Right ventricle myocardium superior (tissue), 1 donor: ENCODE measurements around the gene SMG1. TPM values are rescaled to one million over a fixed set of nuclear protein-coding genes. Genes with fewer than 3 reads are reported as not detected.

Experiments
- ATAC-seq: fragments of 200-7000 bp; cut with Tn5 transposase; one replicate; pipeline ENCODE4 v1.9.1; 2020; ENCODE audit warnings: mild to moderate bottlenecking; ENCODE audit not compliant: poor library complexity
- DNase-seq: peaks from one replicate; pipeline ENCODE4 v3.0.0-alpha.2; 2020
- intact Hi-C: fragments of 100-400 bp; cut with DNase I; formaldehyde crosslinking; loops from one replicate; pipeline ENCODE4 v1.11.2; 2022
- total RNA-seq: library from RNA; stranded (reverse); fragmentation: NEBNext Ultra II Directional; extraction: Animal tissue kit (Norgen Biotek cat#: 25700); gene quantifications from one replicate; pipeline ENCODE4 v1.2.1, GENCODE V29; 2021
- donor health status: DM: no; HTN: yes; CAD: no; lungs with severe emphysema.

The SMG1 gene
- total RNA-seq, 1 donor from 2014 or later = 39.3 TPM

DNA sequence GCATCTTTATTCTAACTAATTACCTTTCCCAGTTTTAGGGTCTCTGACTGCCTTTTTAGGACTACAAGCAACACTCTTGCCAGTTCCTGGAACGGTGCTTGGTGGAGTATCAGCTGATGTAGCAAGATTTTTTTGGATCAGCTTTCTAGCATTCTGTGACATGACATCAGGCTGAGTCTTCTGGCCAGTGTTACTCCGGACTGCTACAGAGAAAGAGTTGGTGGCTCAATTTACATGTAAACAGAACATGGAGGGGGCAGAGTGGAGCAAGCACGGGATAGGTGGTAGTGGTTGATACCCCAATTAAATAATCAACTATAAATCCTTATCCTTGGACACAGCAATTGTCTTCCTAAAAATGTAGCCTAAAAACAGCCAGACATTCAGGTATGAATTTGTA lies 114.3 kb downstream of the SMG1 start:
- ATAC-seq (no peak), DNase-seq (no peak)
- intact Hi-C loops = no loop called here

DNA sequence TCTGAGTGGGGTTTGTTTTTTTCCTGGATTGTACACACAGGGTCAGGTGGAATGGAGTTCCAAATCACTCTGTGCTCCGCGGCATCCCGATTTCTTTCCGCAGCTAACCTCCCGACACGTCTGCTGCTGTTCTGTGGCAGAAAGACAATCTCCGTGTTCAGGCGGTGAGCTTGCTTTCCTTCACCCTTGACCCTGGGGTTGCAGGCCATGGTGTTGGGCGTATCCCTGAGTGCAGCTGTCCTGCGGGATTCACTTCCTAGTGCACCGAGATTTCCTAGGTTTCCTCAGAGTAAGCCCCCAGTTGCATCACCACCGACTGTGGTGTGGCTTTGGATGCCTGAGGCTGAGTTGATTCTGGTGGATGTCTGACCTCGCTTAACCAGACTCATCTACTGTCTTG lies 117.0 kb downstream of the SMG1 start:
- intact Hi-C loops = no loop called here
- DNase-seq = no peak
- no peak for ATAC-seq

DNA sequence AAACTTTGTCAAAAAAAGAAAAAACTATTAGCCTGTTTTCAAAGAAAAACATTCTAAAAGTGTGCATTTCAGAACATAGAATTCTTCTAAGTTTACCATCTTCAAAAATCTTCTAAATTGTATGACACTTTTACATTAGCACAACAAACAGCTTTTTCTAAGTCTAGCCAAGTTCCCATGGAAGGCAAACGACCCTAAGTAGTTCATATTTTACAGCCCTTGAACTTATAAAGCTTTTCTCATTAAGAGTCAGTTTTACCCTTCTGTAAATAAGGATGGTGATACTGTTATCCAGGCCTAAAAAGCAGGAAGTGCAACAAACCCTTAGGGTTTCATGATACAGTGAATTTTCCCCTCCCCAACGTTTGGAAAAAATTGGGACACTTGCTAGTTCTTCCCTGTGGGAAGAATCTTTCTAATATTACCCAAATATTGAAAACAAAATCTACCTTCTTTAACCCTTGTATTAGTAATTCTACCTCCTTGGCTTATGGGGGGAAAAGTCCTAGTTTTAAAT lies 120.9 kb downstream of the SMG1 start:
- no peak for DNase-seq
- ATAC-seq = no peak
- intact Hi-C loops = no loop called here

DNA sequence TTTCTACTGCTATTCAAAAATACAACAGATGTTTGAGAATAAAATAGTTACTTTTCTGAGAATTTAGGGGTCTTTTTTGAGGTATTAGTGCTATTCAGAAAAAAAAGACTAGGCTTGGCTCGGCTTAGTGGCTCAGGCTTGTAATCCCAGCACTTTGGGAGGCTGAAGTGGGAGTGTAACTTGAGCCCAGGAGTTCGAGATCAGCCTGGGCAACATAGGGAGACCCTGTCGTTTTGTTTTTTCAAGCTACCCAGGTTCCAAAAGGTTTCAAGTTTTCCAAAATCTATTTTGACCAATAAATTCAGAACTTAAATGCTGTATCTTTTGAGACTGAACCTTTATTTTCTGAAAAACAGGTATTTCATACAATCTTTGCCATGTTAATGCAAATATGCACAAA lies 121.7 kb downstream of the SMG1 start:
- no peak for ATAC-seq
- intact Hi-C loops = no loop called here

DNA sequence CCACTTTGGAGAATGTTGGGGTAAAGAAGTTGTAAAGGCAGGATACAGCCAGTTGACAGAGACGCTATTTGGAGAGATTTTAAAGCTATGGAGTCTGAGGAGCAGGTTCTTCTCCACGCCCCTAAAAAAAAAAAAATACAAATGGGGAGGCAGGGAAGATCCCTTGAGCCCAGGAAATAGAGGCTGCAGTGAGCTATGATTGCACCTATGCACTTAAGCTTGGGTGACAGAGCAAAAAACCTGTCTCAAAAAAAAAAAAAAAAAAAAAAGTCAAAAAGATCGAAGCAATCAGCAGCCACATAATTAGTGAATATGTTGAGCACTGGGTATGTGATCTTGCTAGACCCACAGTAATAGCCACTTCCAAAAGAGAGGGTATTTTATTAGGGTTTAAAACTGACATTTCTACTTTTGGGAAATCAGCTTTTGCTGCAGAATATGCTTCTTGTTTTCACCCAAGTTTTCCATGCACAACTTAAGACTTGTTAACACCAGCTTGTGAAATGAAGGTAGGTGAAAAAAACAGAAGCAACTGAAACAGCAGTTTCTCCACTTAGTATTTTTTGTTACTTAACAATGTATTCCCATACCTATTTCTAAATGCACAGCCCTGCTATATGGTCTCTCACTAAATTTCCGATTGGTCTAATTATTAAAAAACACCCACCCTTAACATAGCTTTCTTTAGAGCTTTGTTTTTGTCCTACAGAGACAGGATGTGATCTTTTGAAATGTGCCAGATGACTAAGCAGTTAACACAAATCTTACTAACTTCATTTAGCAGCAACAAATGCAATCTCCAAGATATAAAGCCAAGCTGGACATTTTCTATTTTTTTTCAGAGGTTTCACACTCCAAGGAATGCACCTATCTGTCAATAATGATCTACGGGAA lies 122.4 kb downstream of the SMG1 start:
- DNase-seq (no peak), ATAC-seq (no peak)
- intact Hi-C loops = no loop called here

More for the DNA sequence above, 121.7 kb downstream of the SMG1 start:
- DNase-seq = no peak

DNA sequence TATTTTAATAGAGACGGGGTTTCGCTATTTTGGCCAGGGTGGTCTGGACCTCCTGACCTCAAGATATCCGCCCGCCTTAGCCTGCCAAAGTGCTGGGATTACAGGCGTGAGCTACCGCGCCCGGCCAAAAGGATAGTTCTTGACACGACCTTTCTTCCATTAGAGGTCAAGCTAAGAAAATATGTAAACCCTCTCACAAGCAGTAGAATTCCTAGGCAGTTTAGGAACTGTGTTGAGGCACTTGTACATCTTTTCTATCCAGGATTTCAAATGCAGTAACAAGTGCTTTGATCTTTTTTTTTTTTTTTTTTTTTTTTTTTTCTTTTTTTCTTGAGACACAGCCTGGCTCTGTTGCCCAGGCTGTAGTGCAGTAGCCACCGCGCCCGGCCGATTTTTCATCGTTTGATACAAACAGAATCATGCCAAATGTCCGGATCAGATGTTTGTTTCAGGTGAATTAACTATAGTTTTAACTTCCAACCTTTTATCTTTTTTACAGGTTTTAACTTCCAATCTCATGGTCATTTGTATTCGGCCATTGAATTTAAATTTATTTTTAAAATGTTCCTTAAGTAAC lies 123.4 kb downstream of the SMG1 start:
- no peak for ATAC-seq
- intact Hi-C loops = no loop called here
- no peak for DNase-seq

DNA sequence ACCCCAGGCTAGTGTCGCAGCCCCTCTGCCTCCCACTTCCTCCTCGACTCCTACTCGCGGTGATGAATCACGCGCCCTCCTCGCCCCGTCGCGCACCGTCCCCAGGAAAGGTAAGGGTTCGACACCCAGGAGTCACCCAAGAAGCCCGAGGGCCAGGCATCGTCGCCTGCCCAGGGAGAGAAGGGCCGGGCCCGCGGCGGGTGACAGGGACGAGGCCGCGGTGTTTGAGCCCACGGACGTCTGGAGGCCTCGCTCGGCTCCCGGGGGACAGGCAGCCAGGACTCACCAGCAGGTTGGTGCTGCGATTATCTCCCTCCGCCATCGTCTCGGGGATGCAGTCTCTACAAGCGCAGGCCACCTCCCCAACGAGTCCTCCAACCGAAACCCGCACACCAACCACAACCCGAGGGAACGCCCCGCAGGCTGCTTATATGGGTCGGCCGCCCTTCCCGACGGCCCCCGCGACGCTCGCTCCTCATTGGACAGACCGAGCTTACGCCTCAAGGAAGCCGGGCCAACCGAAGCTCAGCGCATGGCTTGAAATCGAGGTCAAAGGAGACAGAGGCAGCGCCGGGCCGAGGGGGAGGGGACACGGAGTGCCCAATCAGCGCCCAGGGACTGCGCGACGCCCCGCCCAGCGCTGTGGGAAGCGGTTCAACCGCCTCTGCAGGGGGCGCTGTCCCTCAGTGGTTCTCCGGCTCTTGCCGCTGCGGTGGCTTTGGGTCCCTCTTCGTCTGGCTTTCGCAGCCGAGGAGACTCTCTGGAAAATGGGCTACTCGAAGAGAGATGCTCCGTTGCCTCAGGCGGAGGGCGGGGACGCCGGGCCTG lies 124.8 kb downstream of the SMG1 start, which contains the start of gene ARL6IP1:
Gene ARL6IP1 (minus strand): TSS at position 405 of the 828 bp plus-strand sequence. CDS start 83 bp downstream, at position 322.
- intact Hi-C loops = no loop called here
- ATAC-seq (peak; percentile 99), DNase-seq (peak; percentile 100)

DNA sequence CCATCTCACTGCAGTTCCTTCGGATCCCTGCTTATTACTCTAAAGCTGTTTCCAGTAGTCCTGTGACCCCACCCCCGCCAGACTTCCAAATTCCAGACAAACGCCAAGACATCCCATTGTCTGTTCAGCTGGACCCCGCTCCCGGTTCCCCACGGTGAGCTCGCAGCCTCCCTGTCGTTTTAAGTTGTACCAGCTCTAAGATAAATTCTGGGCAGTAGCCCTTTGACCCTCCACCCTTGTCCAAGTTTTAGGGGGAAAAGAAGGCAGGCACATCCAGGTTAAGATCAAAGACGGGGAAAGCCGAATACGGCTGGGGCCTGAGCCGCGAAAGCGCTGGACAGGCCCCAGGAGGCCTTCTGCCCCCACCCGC lies 125.4 kb downstream of the SMG1 start:
- ATAC-seq (peak; percentile 15), DNase-seq (no peak)
- intact Hi-C loops = no loop called here

DNA sequence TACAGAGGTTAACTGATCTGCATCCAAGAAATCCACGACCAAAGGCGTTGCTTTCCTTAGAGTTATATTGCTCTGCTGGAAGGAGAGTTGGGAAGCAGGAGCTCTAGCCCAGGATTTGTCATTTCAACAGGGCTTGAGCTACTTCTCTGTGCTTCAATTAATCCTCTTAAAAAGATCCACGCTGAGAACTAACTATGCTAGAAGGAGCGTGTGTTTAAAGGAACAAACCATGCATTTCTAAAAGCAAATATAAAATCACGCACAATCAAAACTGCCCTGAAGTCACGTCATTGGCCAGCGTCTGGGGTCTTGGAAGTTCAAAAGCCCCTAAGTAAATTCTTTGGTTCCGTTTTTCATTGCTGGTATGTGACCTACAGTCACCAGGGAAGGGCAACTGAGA lies 125.9 kb downstream of the SMG1 start:
- intact Hi-C loops = no loop called here
- ATAC-seq (no peak), DNase-seq (no peak)

DNA sequence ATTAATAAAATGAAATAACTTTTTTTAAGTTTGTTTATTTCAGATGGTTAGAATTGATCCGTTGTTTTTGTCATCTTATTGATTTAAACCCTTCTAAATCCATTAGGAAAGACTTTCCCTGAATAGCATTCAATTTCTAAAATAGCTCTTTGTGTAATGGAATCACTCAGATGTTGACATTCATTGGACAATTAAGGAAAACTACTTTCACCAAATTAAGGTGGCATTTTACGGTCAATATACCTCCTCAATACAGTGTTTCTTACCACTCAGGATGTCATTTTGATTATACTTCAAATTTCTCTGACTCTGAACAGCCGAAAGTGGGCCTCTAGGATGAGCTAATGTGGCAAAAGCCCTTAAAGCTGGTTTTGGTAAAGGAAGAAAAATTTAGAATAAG lies 126.7 kb downstream of the SMG1 start:
- intact Hi-C loops = no loop called here
- DNase-seq (no peak), ATAC-seq (no peak)

DNA sequence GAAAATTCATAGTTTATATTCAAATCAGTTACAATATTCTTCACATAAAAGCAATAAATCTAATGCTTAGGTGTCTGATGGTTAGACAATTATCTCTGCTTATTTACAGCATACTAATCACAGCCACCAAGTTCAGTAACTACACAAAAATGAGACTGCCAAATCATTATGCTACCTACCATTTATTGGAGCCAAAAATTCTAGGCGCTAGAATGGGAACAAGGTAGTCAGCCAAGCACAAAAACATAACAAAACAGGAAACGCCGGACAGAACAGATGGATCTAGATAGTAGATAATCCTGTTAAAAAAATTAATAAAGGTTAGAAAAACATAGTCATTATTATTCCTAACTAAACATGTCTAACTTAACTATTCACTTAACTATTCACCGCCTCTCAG lies 128.5 kb downstream of the SMG1 start:
- no peak for ATAC-seq
- intact Hi-C loops = no loop called here
- DNase-seq = no peak

DNA sequence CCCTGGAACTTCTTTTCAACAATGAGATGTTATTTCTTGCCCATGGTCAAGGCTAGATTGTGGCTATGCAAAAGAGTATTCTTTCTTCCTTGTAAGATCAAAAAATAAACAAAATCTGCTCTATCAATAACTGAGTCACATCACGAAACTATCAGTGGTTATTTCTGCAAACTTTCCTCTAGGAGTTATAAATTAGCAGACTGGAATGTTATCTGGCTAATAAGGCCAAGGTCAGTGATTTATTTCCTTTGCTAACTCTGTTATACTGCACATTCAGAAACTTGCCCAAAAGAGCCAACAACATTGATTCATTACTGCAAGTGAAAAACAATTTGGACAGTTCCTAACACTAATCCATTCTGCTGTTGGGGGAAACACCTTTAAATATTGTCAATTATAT lies 129.8 kb downstream of the SMG1 start:
- intact Hi-C loops = no loop called here
- ATAC-seq = no peak
- DNase-seq = no peak

DNA sequence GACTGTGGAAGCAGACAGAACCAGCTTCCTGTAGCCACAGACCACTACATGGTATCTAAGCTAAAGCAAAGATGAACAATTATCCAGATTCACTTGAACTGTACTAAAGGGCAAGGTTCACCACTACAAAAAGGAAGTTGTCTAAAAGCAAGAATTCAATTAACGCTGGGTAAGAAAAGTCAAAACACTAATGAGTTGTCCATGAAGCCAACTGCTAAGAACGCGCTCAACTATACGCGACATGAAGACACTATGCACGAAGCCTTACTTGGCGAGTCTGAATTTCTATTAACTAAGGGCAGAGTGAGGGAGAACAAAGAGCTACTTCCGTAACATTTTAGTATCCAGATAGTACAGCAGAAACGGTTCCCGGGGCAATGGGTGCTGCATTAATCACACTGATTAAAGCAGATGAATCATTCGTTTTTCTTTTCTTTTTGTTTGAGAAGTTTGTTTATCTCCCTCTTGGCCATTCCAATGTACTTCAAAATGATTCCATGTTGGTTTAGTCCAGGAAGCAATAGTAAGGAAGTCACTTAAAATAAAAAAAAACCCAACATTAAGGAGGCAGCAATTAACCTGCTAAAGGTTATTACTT lies 133.3 kb downstream of the SMG1 start:
- no peak for DNase-seq
- no peak for ATAC-seq
- intact Hi-C loops = no loop called here

DNA sequence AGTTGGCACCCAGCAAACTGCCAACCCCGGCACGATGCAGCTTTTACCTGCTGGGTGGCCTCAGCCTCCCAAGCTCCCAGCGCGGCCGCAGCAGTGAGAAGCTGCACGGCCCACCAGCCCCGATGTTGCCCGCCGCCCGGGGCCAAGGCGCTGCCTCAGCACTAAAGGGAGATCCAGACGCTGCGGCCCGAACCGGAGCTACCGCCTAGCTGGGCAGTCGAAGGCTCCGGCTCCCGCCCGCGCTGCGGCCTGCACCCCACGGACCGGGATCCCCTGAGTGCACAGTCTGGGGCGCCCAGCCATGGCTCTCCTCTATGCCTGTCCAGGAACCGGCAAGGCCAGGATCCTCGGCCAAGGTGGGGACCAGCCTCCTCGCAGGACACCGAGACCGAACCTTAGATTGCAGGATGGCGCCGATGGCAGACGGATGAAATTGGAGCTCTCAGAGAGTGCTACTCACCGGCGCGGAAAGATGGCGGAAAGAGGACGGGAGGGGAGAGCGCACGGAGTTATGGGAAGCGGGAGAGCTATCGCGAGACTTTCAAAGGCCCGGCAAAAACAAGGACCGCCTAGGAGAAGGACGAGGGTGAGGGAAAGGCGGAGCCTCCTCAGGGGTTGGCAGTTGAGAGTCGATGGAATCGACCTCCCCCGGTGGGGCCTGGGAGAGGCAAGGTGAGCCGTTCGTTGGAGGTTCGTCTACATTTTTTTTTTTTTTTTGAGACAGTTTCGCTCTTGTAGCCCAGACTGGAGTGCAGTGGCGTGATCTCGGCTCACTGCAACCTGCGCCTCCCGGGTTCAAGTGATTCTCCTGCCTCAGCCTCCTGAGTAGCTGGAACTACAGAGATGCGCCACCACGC lies 136.1 kb downstream of the SMG1 start, which contains the start of gene RPS15A:
Gene RPS15A (minus strand): TSS at position 485 of the 857 bp plus-strand sequence. CDS start 1,221 bp downstream, outside the sequence.
- intact Hi-C loops = no loop called here
- peak; percentile 95 for DNase-seq

DNA sequence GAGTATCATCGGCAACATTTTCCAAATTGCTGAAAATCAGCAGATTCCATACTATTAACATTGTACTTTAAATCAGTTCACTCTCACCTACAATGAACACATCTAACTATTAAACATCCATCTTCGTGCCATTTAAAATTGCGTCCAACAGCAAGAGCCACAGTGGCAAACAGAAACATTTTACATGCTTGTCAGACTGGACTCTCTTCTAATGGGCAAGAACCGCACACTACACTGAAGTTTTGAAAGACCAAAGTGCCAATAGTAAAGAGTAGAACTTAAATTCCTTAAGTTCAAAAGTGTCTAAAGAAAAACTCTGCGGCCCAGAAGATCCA lies 136.7 kb downstream of the SMG1 start:
- ATAC-seq = no peak
- no peak for DNase-seq
- intact Hi-C loops = no loop called here

More for the DNA sequence above, 136.1 kb downstream of the SMG1 start, which contains the start of gene RPS15A:
- peak; percentile 99 for ATAC-seq

DNA sequence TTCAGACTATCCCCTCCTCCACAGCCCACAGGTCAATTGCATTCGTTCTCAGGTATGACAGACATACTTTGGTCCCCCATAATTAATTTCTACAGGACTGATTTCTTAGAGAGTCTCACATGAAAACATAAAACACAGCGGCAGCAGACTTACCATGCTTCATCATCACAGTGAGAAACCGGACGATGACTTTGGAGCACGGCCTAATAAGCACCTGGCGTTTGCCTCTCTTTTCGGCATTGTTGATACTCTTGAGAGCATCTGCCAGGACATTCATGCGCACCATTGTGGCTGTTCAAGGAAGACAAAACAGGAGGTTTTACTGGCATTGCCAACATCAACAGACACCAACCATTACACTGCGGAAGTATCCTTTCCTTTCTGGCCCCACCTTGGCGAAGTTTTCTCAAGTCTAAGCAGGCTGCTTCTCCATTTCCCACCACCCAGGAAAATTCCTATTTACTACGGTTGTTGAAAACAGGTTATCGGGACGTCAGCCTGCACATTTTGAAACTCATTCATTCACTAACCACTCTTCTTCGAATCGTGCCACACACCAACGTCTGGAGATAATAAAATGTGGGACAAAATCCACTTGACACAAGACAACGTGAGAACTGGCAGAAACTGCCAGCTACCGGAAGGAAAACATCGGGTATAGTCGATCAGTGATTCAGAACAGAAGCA lies 137.2 kb downstream of the SMG1 start:
- no peak for ATAC-seq
- DNase-seq = no peak
- intact Hi-C loops = no loop called here

DNA sequence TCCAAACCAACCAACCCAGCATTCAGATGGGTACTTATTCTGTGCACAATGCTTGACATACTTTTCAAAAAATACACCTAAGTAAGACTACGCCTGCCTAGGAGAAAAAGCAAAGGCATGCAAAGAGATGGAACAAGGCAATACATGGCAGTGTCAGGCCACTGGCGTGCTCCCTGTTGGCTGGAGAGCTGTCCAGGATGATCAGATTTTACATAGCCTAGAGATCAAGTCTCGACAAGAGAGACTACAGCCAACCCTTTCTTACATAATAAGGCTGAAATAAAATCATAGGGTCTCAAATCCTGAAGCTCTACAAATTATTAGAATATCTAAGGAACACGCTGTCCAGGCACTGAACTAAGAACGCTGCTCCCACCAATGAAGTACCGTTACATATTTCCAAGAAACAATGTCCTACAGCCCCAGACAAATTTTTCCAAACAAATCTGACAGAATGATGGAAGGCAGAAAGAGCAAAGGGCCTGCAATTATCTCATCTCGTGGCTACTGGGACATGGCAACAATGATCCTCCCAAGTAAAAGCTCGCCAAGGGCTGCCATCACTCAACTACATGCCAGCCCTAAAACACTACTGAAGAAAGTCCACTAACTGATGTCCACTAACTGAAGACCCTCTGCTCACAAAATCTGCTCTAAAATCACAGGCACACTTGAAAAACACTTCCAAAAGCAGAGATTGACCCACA lies 141.1 kb downstream of the SMG1 start:
- ATAC-seq (no peak), DNase-seq (no peak)
- intact Hi-C loops = no loop called here
